ENCODE measurements around the gene GPR142.

GPR142 gene

GRCh38 chr17:74408262-74408661, 41.0 kb downstream of the GPR142 start:
- WGBS (ENCODE audit: insufficient coverage, insufficient read length), result no CpG with 5 or more reads among the region's 3 CpGs
- no peak overlapping the region for H3K27ac ChIP-seq (ENCODE audit: low read length)
- no peaks in the 10 kb centered on the region for H3K27me3 ChIP-seq (ENCODE audit: control insufficient read depth, insufficient read depth, low read length)

DNA sequence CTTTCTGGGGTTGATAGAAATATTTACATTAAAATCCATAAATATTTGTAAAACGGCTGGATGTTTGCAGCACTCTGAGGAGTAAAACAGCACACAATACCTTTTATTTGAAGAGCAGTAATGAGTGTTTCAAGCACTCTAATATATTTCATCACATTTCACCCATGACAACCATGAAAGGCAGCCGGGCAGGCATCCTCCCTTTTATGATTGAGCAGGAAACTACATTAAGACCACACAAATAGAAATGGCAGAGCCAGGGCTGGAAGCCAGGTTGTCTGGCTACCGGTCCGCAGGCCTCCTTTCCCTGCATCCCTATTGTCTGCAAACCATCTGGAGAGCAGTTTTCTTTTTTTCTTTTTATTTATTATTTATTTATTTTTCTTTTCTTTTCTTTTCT, 41.5 kb downstream of the GPR142 start:
- Histone ChIP-seq H3K36me3 (ENCODE audit: control insufficient read depth, insufficient read depth, low read length) (no peaks in the 10 kb centered on the region), H3K4me3 (ENCODE audit: low read length) (no peak overlapping the region), H3K4me1 (ENCODE audit: control insufficient read depth, insufficient read depth, low read length) (peaks cover 8% of the 10 kb centered on the region), H3K27ac (ENCODE audit: low read length) (no peak overlapping the region), H3K27me3 (ENCODE audit: control insufficient read depth, insufficient read depth, low read length) (no peaks in the 10 kb centered on the region), H3K9me3 (ENCODE audit: control insufficient read depth, insufficient read depth, low read length) (no peaks in the 10 kb centered on the region)
- no peak for DNase-seq (ENCODE audit: low read depth, low spot score)
- no CpG with 5 or more reads among the region's 4 CpGs for WGBS (ENCODE audit: insufficient coverage, insufficient read length)

More at GRCh38 chr17:74408262-74408661, 41.0 kb downstream of the GPR142 start:
- no peak for DNase-seq (ENCODE audit: low read depth, low spot score)
- H3K4me3 ChIP-seq (ENCODE audit: low read length), result no peak overlapping the region
- H3K9me3 ChIP-seq (ENCODE audit: control insufficient read depth, insufficient read depth, low read length), result no peaks in the 10 kb centered on the region
- H3K36me3 ChIP-seq (ENCODE audit: control insufficient read depth, insufficient read depth, low read length), result no peaks in the 10 kb centered on the region
- peaks cover 12% of the 10 kb centered on the region for H3K4me1 ChIP-seq (ENCODE audit: control insufficient read depth, insufficient read depth, low read length)

- DNase-seq (ENCODE audit: low read depth, low spot score), result no peak
- H3K36me3 ChIP-seq (ENCODE audit: control insufficient read depth, insufficient read depth, low read length), result no peaks in the 10 kb centered on the region
- no CpG with 5 or more reads among the region's 4 CpGs for WGBS (ENCODE audit: insufficient coverage, insufficient read length)
- 0 out of 2 replicates have a peak, but pooled peaks cover 1% of the 10 kb centered on the region for H3K4me1 ChIP-seq (ENCODE audit: control insufficient read depth, insufficient read depth, low read length)
- H3K9me3 ChIP-seq (ENCODE audit: control insufficient read depth, insufficient read depth, low read length), result no peaks in the 10 kb centered on the region
- H3K27ac ChIP-seq (ENCODE audit: low read length), result no peak overlapping the region
- H3K27me3 ChIP-seq (ENCODE audit: control insufficient read depth, insufficient read depth, low read length), result no peaks in the 10 kb centered on the region
- no peak overlapping the region for H3K4me3 ChIP-seq (ENCODE audit: low read length)
Observed at GRCh38 chr17:74410001-74410443, 42.7 kb downstream of the GPR142 start.

DNA sequence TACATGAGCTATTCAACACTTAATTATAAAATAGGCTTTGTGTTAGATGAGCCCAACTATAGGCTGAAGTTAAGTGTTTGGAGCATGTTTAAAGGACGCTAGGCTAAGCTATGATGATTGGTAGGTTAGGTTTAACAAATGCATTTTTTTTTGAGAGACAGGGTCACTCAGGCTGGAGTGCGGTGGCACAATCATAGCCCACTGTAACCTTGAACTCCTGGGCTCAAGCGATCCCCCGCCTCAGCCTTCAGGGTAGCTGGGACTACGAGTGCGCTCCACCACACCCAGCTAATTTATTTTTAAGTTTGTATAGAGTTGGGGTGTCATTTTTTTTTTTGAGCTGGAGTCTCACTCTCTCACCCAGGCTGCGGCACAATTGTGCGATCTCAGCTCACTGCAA, 45.3 kb downstream of the GPR142 start:
- Histone ChIP-seq H3K36me3 (ENCODE audit: control insufficient read depth, insufficient read depth, low read length) (no peaks in the 10 kb centered on the region), H3K9me3 (ENCODE audit: control insufficient read depth, insufficient read depth, low read length) (no peaks in the 10 kb centered on the region), H3K4me1 (ENCODE audit: control insufficient read depth, insufficient read depth, low read length) (0 out of 2 replicates have a peak, but pooled peaks cover 2% of the 10 kb centered on the region), H3K27me3 (ENCODE audit: control insufficient read depth, insufficient read depth, low read length) (no peaks in the 10 kb centered on the region), H3K4me3 (ENCODE audit: low read length) (no peak overlapping the region), H3K27ac (ENCODE audit: low read length) (no peak overlapping the region)
- no CpG with 5 or more reads among the region's 8 CpGs for WGBS (ENCODE audit: insufficient coverage, insufficient read length)
- DNase-seq (ENCODE audit: low read depth, low spot score), result no peak

- no peaks in the 10 kb centered on the region for H3K36me3 ChIP-seq (ENCODE audit: control insufficient read depth, insufficient read depth, low read length)
- 0 out of 2 replicates have a peak, but pooled peaks cover 2% of the 10 kb centered on the region for H3K4me1 ChIP-seq (ENCODE audit: control insufficient read depth, insufficient read depth, low read length)
- no peak overlapping the region for H3K4me3 ChIP-seq (ENCODE audit: low read length)
- no peak for DNase-seq (ENCODE audit: low read depth, low spot score)
- no CpG with 5 or more reads among the region's 7 CpGs for WGBS (ENCODE audit: insufficient coverage, insufficient read length)
- H3K27me3 ChIP-seq (ENCODE audit: control insufficient read depth, insufficient read depth, low read length), result no peaks in the 10 kb centered on the region
- no peaks in the 10 kb centered on the region for H3K9me3 ChIP-seq (ENCODE audit: control insufficient read depth, insufficient read depth, low read length)
- no peak overlapping the region for H3K27ac ChIP-seq (ENCODE audit: low read length)
Observed at GRCh38 chr17:74413491-74413890, 46.2 kb downstream of the GPR142 start.

- no peaks in the 10 kb centered on the region for H3K36me3 ChIP-seq (ENCODE audit: control insufficient read depth, insufficient read depth, low read length)
- WGBS (ENCODE audit: insufficient coverage, insufficient read length), result no CpG with 5 or more reads among the region's 3 CpGs
- no peaks in the 10 kb centered on the region for H3K9me3 ChIP-seq (ENCODE audit: control insufficient read depth, insufficient read depth, low read length)
- no peak overlapping the region for H3K4me3 ChIP-seq (ENCODE audit: low read length)
- no peaks in the 10 kb centered on the region for H3K27me3 ChIP-seq (ENCODE audit: control insufficient read depth, insufficient read depth, low read length)
- H3K27ac ChIP-seq (ENCODE audit: low read length), result no peak overlapping the region
- DNase-seq (ENCODE audit: low read depth, low spot score), result no peak
- 0 out of 2 replicates have a peak, but pooled peaks cover 2% of the 10 kb centered on the region for H3K4me1 ChIP-seq (ENCODE audit: control insufficient read depth, insufficient read depth, low read length)
Observed at GRCh38 chr17:74414510-74414909, 47.2 kb downstream of the GPR142 start.

DNA sequence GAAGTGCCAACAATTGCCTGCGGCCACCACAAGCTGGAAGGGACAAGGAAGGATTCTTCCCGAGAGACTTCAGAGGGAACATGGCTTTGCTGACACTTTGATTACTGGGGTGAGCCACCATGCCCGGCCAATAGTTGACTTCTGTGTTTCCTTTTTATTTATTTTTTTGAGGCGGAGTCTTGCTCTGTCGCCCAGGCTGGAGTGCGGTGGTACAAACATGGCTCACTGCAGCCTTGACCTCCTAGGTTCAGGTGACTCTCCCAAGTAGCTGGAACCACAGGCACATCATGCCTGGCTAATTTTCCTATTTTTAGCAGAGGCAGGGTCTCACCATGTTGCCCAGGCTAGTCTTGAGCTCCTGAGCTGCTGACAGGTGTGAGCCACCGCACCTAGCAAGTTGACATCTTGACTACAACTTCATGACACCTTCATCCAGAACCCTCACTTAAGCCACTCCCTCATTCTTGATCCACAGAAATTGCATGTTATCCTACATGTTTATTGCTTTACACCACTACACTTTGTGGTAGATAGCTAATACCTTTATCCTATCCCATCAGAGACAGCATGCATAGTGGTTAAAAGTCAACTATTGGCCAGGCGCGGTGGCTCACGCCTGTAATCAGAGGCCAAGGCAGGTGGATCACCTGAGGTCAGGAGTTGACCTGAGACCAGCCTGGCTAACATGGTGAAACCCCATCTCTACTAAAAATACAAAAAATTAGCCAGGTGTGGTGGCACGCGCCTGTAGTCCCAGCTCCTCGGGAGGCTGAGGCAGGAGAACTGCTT, 48.5 kb downstream of the GPR142 start:
- Histone ChIP-seq H3K27ac (ENCODE audit: low read length) (no peak overlapping the region), H3K9me3 (ENCODE audit: control insufficient read depth, insufficient read depth, low read length) (no peaks in the 10 kb centered on the region), H3K36me3 (ENCODE audit: control insufficient read depth, insufficient read depth, low read length) (no peaks in the 10 kb centered on the region), H3K27me3 (ENCODE audit: control insufficient read depth, insufficient read depth, low read length) (no peaks in the 10 kb centered on the region), H3K4me1 (ENCODE audit: control insufficient read depth, insufficient read depth, low read length) (0 out of 2 replicates have a peak, but pooled peaks cover 1% of the 10 kb centered on the region), H3K4me3 (ENCODE audit: low read length) (no peak overlapping the region)
- no peak for DNase-seq (ENCODE audit: low read depth, low spot score)
- WGBS (ENCODE audit: insufficient coverage, insufficient read length), result no CpG with 5 or more reads among the region's 13 CpGs

- H3K4me1 ChIP-seq (ENCODE audit: control insufficient read depth, insufficient read depth, low read length), result 0 out of 2 replicates have a peak, but pooled peaks cover 1% of the 10 kb centered on the region
- no peaks in the 10 kb centered on the region for H3K9me3 ChIP-seq (ENCODE audit: control insufficient read depth, insufficient read depth, low read length)
- DNase-seq (ENCODE audit: low read depth, low spot score), result no peak
- H3K27me3 ChIP-seq (ENCODE audit: control insufficient read depth, insufficient read depth, low read length), result no peaks in the 10 kb centered on the region
- no CpG with 5 or more reads among the region's 12 CpGs for WGBS (ENCODE audit: insufficient coverage, insufficient read length)
- no peak overlapping the region for H3K4me3 ChIP-seq (ENCODE audit: low read length)
- H3K27ac ChIP-seq (ENCODE audit: low read length), result no peak overlapping the region
- no peaks in the 10 kb centered on the region for H3K36me3 ChIP-seq (ENCODE audit: control insufficient read depth, insufficient read depth, low read length)
Observed at GRCh38 chr17:74417178-74418045, 50.1 kb downstream of the GPR142 start.

GRCh38 chr17:74419928-74420411, 52.7 kb downstream of the GPR142 start:
- Histone ChIP-seq H3K4me1 (ENCODE audit: control insufficient read depth, insufficient read depth, low read length) (0 out of 2 replicates have a peak, but pooled peaks cover 1% of the 10 kb centered on the region), H3K27ac (ENCODE audit: low read length) (no peak overlapping the region), H3K4me3 (ENCODE audit: low read length) (no peak overlapping the region), H3K36me3 (ENCODE audit: control insufficient read depth, insufficient read depth, low read length) (no peaks in the 10 kb centered on the region), H3K9me3 (ENCODE audit: control insufficient read depth, insufficient read depth, low read length) (no peaks in the 10 kb centered on the region), H3K27me3 (ENCODE audit: control insufficient read depth, insufficient read depth, low read length) (no peaks in the 10 kb centered on the region)
- no peak for DNase-seq (ENCODE audit: low read depth, low spot score)
- 100% methylated on average over 2 of the region's 10 CpGs for WGBS (ENCODE audit: insufficient coverage, insufficient read length)
